ENCODE measurements around the gene F5.

Gene F5

GRCh38 chr1:169494343-169494742 is 91.9 kb downstream of the F5 start:
- no peak overlapping the region for H3K4me3 ChIP-seq (ENCODE audit: low read length)
- TF ChIP-seq ZNF274 (IDR thresholded peaks at IDR 0.05; ENCODE audit: low read depth, low read length): no peak

GRCh38 chr1:169493251-169493650 is 93.0 kb downstream of the F5 start:
- no peak overlapping the region for H3K4me3 ChIP-seq (ENCODE audit: low read length)
- no peak for TF ChIP-seq ZNF274 (IDR thresholded peaks at IDR 0.05; ENCODE audit: low read depth, low read length)

- H3K4me3 ChIP-seq (ENCODE audit: low read length): no peak overlapping the region
- no peak for TF ChIP-seq ZNF274 (IDR thresholded peaks at IDR 0.05; ENCODE audit: low read depth, low read length)
Observed at GRCh38 chr1:169491845-169492281, 94.4 kb downstream of the F5 start.

- no peak for TF ChIP-seq ZNF274 (IDR thresholded peaks at IDR 0.05; ENCODE audit: low read depth, low read length)
- H3K4me3 ChIP-seq (ENCODE audit: low read length): no peak overlapping the region
Observed at GRCh38 chr1:169488157-169488556, 98.1 kb downstream of the F5 start.

- no peak overlapping the region for H3K4me3 ChIP-seq (ENCODE audit: low read length)
Observed at GRCh38 chr1:169487561-169487960, 98.7 kb downstream of the F5 start.

GRCh38 chr1:169487133-169487532 is 99.1 kb downstream of the F5 start:
- H3K4me3 ChIP-seq (ENCODE audit: low read length): no peak overlapping the region; the same call in 1 of the 2 replicates
- no peak for TF ChIP-seq ZNF274 (IDR thresholded peaks at IDR 0.05; ENCODE audit: low read depth, low read length)

More at GRCh38 chr1:169487561-169487960, 98.7 kb downstream of the F5 start:
- TF ChIP-seq ZNF274 (IDR thresholded peaks at IDR 0.05; ENCODE audit: low read depth, low read length): no peak

- TF ChIP-seq ZNF274 (IDR thresholded peaks at IDR 0.05; ENCODE audit: low read depth, low read length): no peak
- peak overlapping the region; percentile 82 for H3K4me3 ChIP-seq (ENCODE audit: low read length)
Observed at GRCh38 chr1:169486281-169487051, 99.8 kb downstream of the F5 start.

GRCh38 chr1:169485431-169486280 is 100.6 kb downstream of the F5 start, which contains the start of gene SLC19A2:
Gene SLC19A2, minus strand, starts transcription at chr1:169485944. Its CDS starts 178 bp downstream, at chr1:169485766.
- H3K4me3 ChIP-seq (ENCODE audit: low read length): peak within 1 kb of the TSS; percentile 88
- no peak for TF ChIP-seq ZNF274 (IDR thresholded peaks at IDR 0.05; ENCODE audit: low read depth, low read length)

- no peak for TF ChIP-seq ZNF274 (IDR thresholded peaks at IDR 0.05; ENCODE audit: low read depth, low read length)
- H3K4me3 ChIP-seq (ENCODE audit: low read length): peak overlapping the region; percentile 88
Observed at GRCh38 chr1:169484683-169485430, 101.4 kb downstream of the F5 start.

GRCh38 chr1:169484101-169484500 is 102.2 kb downstream of the F5 start:
- H3K4me3 ChIP-seq (ENCODE audit: low read length): peak overlapping the region; percentile 88
- TF ChIP-seq ZNF274 (IDR thresholded peaks at IDR 0.05; ENCODE audit: low read depth, low read length): no peak

GRCh38 chr1:169483500-169483966 is 102.7 kb downstream of the F5 start:
- no peak for TF ChIP-seq ZNF274 (IDR thresholded peaks at IDR 0.05; ENCODE audit: low read depth, low read length)
- H3K4me3 ChIP-seq (ENCODE audit: low read length): peak overlapping the region; percentile 35

GRCh38 chr1:169479363-169480066 is 106.8 kb downstream of the F5 start:
- no peak for TF ChIP-seq ZNF274 (IDR thresholded peaks at IDR 0.05; ENCODE audit: low read depth, low read length)

GRCh38 chr1:169478094-169478672 is 108.1 kb downstream of the F5 start:
- no peak for TF ChIP-seq ZNF274 (IDR thresholded peaks at IDR 0.05; ENCODE audit: low read depth, low read length)
- no peak overlapping the region for H3K4me3 ChIP-seq (ENCODE audit: low read length)

More at GRCh38 chr1:169479363-169480066, 106.8 kb downstream of the F5 start:
- H3K4me3 ChIP-seq (ENCODE audit: low read length): no peak overlapping the region

Measured in GM08714 (cell line).